OCI-LY3 (cell line): ENCODE data around the gene DPF3.

Experiments
- CTCF ChIP-seq: fragments of 200-600, 300-600 bp; sonication (generic); IDR thresholded peaks from 2 replicates; pipeline ENCODE4 v1.5.1; 2014; ENCODE audit warnings: antibody characterized with exemption, low read length, low read depth
- EZH2phosphoT487 ChIP-seq: fragments of 200-600 bp; shearing (Covaris generic); IDR thresholded peaks from 2 replicates; pipeline ENCODE4 v1.6.1; 2018; ENCODE audit warnings: antibody characterized with exemption, mixed run types, low read depth

- TF ChIP-seq CTCF (no peak), EZH2phosphoT487 (no peak)
Measured at GRCh38 chr14:72612041-72612440, 281.9 kb downstream of the DPF3 start.
